GM06990 (cell line): ENCODE measurements around the gene MAPK8IP2.
"Not testable (repeated sequence)": the region's sequence is repeated elsewhere in the genome, so short reads cannot be mapped to it uniquely, and the experiment has no call there.

Experiments
- DNase-seq: peaks from one replicate; pipeline ENCODE4 v3.0.0-alpha.2; 2011; ENCODE audit not compliant: insufficient read length; ENCODE audit errors: extremely low read depth
- H3K27me3 ChIP-seq: replicated peaks from 2 replicates; pipeline ENCODE4 v1.6.0; 2011; ENCODE audit warnings: low read length; ENCODE audit not compliant: control insufficient read depth, insufficient read depth
- H3K36me3 ChIP-seq: 2 replicates; pipeline ENCODE4 v1.5.1; 2011; ENCODE audit warnings: low read length; ENCODE audit not compliant: control insufficient read depth, insufficient read depth
- H3K4me3 ChIP-seq: replicated peaks from 2 replicates; pipeline ENCODE4 v1.5.1; 2011; ENCODE audit warnings: low read depth, mild to moderate bottlenecking, control low read depth, low read length
- CTCF ChIP-seq: IDR thresholded peaks from 2 replicates; pipeline ENCODE4 v1.5.1; 2011; ENCODE audit warnings: low read length, control low read depth, mild to moderate bottlenecking, inconsistent platforms; ENCODE audit not compliant: insufficient read depth, poor library complexity, severe bottlenecking

Gene MAPK8IP2

DNA sequence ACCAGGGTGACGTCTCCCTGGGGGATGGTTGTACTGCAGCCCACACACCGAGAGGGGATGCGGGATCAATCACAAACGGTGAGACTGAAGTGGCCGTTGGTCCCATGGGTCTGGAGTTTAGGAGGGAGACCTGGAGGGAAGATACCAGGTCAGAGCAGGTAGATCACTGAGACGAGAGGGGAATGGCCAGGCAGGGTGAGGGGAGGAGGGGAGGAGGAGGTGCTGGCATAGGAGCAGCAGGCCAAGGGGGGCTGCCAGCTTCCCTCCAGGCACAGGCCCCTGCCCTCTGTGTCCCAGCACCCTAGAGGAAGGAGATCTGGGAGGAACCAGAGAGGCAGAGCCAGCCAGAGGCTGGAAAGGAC lies 7.0 kb downstream of the MAPK8IP2 start:
- Histone ChIP-seq H3K36me3 (no peaks in the 10 kb centered on the region), H3K27me3 (peaks cover 2% of the 10 kb centered on the region), H3K4me3 (no peak overlapping the region)
- no peak for TF ChIP-seq CTCF
- no peak for DNase-seq

- not testable (repeated sequence) for H3K36me3 ChIP-seq, H3K4me3 ChIP-seq, H3K27me3 ChIP-seq, DNase-seq
These were observed 7.7 kb downstream of the MAPK8IP2 start for GRCh38 chr22:50608058-50608840.

- no peaks in the 10 kb centered on the region for H3K36me3 ChIP-seq
- peaks cover 2% of the 10 kb centered on the region for H3K27me3 ChIP-seq
- H3K4me3 ChIP-seq, result no peak overlapping the region
- no peak for DNase-seq
- no peak for TF ChIP-seq CTCF
These were observed 8.4 kb downstream of the MAPK8IP2 start for GRCh38 chr22:50608996-50609395.

DNA sequence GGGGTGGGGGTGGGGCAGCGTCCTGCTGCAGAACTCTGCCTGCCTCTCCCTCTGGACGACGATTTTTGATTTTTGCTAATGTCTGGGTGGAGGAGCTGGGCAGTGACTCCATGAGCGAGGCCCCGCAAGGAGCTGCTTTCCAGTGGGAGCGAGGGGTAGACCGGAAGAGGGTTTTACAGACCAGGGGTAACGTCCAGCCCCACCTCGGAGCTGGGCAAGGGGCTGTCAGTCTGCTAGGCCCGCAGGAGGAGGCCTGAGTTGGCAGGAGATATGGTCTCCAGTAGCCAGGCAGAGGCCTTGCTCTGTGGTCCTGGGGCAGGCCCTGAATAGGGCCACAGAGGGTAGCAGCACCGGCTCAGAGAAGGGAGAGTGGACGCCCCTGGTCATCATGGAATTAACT lies 9.0 kb downstream of the MAPK8IP2 start:
- no peak for DNase-seq
- peaks cover 2% of the 10 kb centered on the region for H3K27me3 ChIP-seq

GRCh38 chr22:50610041-50610451 lies 9.5 kb downstream of the MAPK8IP2 start:
- peaks cover 2% of the 10 kb centered on the region for H3K27me3 ChIP-seq
- no peaks in the 10 kb centered on the region for H3K36me3 ChIP-seq
- no peak for DNase-seq
- no peak overlapping the region for H3K4me3 ChIP-seq
- no peak for TF ChIP-seq CTCF

More for the DNA sequence above, 9.0 kb downstream of the MAPK8IP2 start:
- Histone ChIP-seq H3K4me3 (no peak overlapping the region), H3K36me3 (no peaks in the 10 kb centered on the region)
- no peak for TF ChIP-seq CTCF

DNA sequence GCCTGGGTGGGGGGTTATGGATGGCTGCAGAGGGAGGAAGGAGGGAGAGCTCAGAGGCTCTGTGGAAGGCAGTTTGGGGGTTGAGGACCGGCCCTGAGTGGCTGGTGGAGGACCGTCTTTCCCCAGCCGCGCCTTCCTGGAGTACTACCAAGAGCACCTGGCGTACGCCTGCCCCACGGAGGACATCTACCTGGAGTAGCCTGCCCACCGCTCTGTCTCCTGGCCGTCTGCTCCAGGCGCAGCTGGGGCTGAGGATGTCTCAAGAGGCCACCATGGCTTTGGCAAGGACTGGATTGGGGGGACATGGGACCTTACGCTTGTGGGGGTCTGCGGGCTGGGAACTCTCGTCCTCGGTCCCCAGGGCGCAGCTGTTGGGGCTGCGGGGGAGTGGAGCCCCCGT lies 10.0 kb downstream of the MAPK8IP2 start:
- no peak for TF ChIP-seq CTCF
- Histone ChIP-seq H3K27me3 (peaks cover 2% of the 10 kb centered on the region; the same call in 1 of the 2 replicates), H3K36me3 (no peaks in the 10 kb centered on the region), H3K4me3 (no peak overlapping the region)
- no peak for DNase-seq
